H9 (cell line): ENCODE measurements around the gene NGDN. TPM values are rescaled to one million over a fixed set of nuclear protein-coding genes. Genes with fewer than 3 reads are reported as not detected.

Source experiments
- DNase-seq: peaks from one replicate; pipeline ENCODE4 v3.0.0-alpha.2; 2017
- H2AFZ ChIP-seq: one replicate; pipeline ENCODE4 v1.6.1; 2013; ENCODE audit warnings: mild to moderate bottlenecking, low read length, control low read depth, moderate library complexity
- H2AK5ac ChIP-seq: 2 replicates; pipeline ENCODE4 v1.6.1; 2013; ENCODE audit warnings: low read length, control low read depth, mixed read lengths; ENCODE audit not compliant: insufficient read length
- H2BK120ac ChIP-seq: one replicate; pipeline ENCODE4 v1.6.1; 2013; ENCODE audit warnings: low read depth, mild to moderate bottlenecking, low read length, control low read depth, inconsistent platforms; ENCODE audit not compliant: poor library complexity, severe bottlenecking
- H2BK12ac ChIP-seq: 2 replicates; pipeline ENCODE4 v1.6.1; 2013; ENCODE audit warnings: low read length, control low read depth, mixed read lengths, low read depth; ENCODE audit not compliant: insufficient read length
- H2BK15ac ChIP-seq: 2 replicates; pipeline ENCODE4 v1.6.1; 2013; ENCODE audit warnings: low read depth, low read length, control low read depth
- H2BK20ac ChIP-seq: one replicate; pipeline ENCODE4 v1.6.1; 2013; ENCODE audit warnings: low read depth, mild to moderate bottlenecking, low read length, control low read depth, inconsistent platforms; ENCODE audit not compliant: poor library complexity, severe bottlenecking
- H2BK5ac ChIP-seq: 2 replicates; pipeline ENCODE4 v1.6.1; 2013; ENCODE audit warnings: low read length, control low read depth, mixed read lengths; ENCODE audit not compliant: insufficient read length
- H3K14ac ChIP-seq: 2 replicates; pipeline ENCODE4 v1.6.1; 2013; ENCODE audit warnings: low read length, control low read depth; ENCODE audit not compliant: insufficient read depth
- H3K18ac ChIP-seq: 2 replicates; pipeline ENCODE4 v1.6.1; 2013; ENCODE audit warnings: low read depth, mild to moderate bottlenecking, mixed read lengths, low read length, control low read depth; ENCODE audit not compliant: insufficient read length
- H3K23ac ChIP-seq: 2 replicates; pipeline ENCODE4 v1.6.1; 2013; ENCODE audit warnings: low read length, control low read depth, mixed read lengths, low read depth; ENCODE audit not compliant: insufficient read length
- H3K23me2 ChIP-seq: 2 replicates; pipeline ENCODE4 v1.6.1; 2013; ENCODE audit warnings: low read depth, mild to moderate bottlenecking, mixed read lengths, low read length, control low read depth; ENCODE audit not compliant: insufficient read length, poor library complexity, severe bottlenecking
- H3K27ac ChIP-seq: 2 replicates; pipeline ENCODE4 v1.5.1; 2013; ENCODE audit warnings: low read length, control low read depth, mixed read lengths, low read depth; ENCODE audit not compliant: insufficient read length
- H3K27me3 ChIP-seq: 2 replicates; pipeline ENCODE4 v1.6.1; 2013; ENCODE audit warnings: low read length, control low read depth, inconsistent platforms; ENCODE audit not compliant: insufficient read depth
- H3K4ac ChIP-seq: 2 replicates; pipeline ENCODE4 v1.6.1; 2013; ENCODE audit warnings: low read depth, mild to moderate bottlenecking, control low read depth, inconsistent platforms, low read length, moderate library complexity
- H3K4me1 ChIP-seq: 2 replicates; pipeline ENCODE4 v1.6.1; 2013; ENCODE audit warnings: low read length, control low read depth, inconsistent platforms; ENCODE audit not compliant: insufficient read depth
- H3K4me2 ChIP-seq: 2 replicates; pipeline ENCODE4 v1.6.1; 2013; ENCODE audit warnings: low read length, control low read depth, mixed read lengths; ENCODE audit not compliant: insufficient read length, insufficient read depth
- H3K56ac ChIP-seq: 2 replicates; pipeline ENCODE4 v1.6.1; 2013; ENCODE audit warnings: low read depth, mild to moderate bottlenecking, mixed read lengths, low read length, control low read depth; ENCODE audit not compliant: insufficient read length
- H3K79me1 ChIP-seq: 2 replicates; pipeline ENCODE4 v1.6.1; 2013; ENCODE audit warnings: low read depth, mild to moderate bottlenecking, moderate library complexity, low read length, control low read depth, inconsistent platforms; ENCODE audit not compliant: insufficient read depth, poor library complexity, severe bottlenecking
- H3K79me2 ChIP-seq: 2 replicates; pipeline ENCODE4 v1.6.1; 2013; ENCODE audit warnings: low read length, control low read depth, inconsistent platforms; ENCODE audit not compliant: insufficient read depth
- H3K9ac ChIP-seq: 2 replicates; pipeline ENCODE4 v1.6.1; 2013; ENCODE audit warnings: low read length, control low read depth, mixed read lengths; ENCODE audit not compliant: insufficient read length; ENCODE audit errors: extremely low read depth
- H3K9me3 ChIP-seq: one replicate; pipeline ENCODE4 v1.6.1; 2013; ENCODE audit warnings: low read depth, low read length, inconsistent platforms; ENCODE audit not compliant: control insufficient read depth
- H3T11ph ChIP-seq: one replicate; pipeline ENCODE4 v1.6.1; 2013; ENCODE audit warnings: mild to moderate bottlenecking, low read length, control low read depth, inconsistent platforms
- H4K20me1 ChIP-seq: one replicate; pipeline ENCODE4 v1.6.1; 2013; ENCODE audit not compliant: control insufficient read depth, insufficient read length, insufficient read depth
- H4K5ac ChIP-seq: 2 replicates; pipeline ENCODE4 v1.6.1; 2013; ENCODE audit warnings: low read depth, mild to moderate bottlenecking, mixed read lengths, low read length, control low read depth; ENCODE audit not compliant: insufficient read length
- H4K8ac ChIP-seq: replicated peaks from 2 replicates; pipeline ENCODE4 v1.6.1; 2013; ENCODE audit warnings: low read length, control low read depth, mixed read lengths, low read depth; ENCODE audit not compliant: insufficient read length
- H4K91ac ChIP-seq: 2 replicates; pipeline ENCODE4 v1.6.1; 2013; ENCODE audit warnings: low read depth, mild to moderate bottlenecking, moderate library complexity, mixed read lengths, low read length, control low read depth; ENCODE audit not compliant: insufficient read length
- H3K27ac Mint-ChIP-seq, 3 experiments: 2 replicates in 2 of 3; 3 replicates in 1 of 3; pipeline ENCODE4 v1.8.0; 2020 to 2021; ENCODE audit warnings: mixed read lengths in 3 of 3, mild to moderate bottlenecking in 1 of 3, moderate library complexity in 1 of 3
- H3K27me3 Mint-ChIP-seq: 2 replicates; pipeline ENCODE4 v1.8.0; 2021; ENCODE audit warnings: low read depth, mild to moderate bottlenecking, moderate library complexity, mixed read lengths
- H3K36me3 Mint-ChIP-seq, 3 experiments: 2 replicates in 2 of 3; 3 replicates in 1 of 3; pipeline ENCODE4 v1.8.0; 2020 to 2021; ENCODE audit warnings: low read depth in 3 of 3, mixed read lengths in 3 of 3; ENCODE audit not compliant: insufficient read depth in 1 of 3
- H3K4me1 Mint-ChIP-seq, 2 experiments: 2 replicates each; pipeline ENCODE4 v1.8.0; 2020; ENCODE audit warnings: mixed read lengths in 2 of 2
- H3K4me3 Mint-ChIP-seq, 2 experiments: 2 replicates in 1 of 2; 3 replicates in 1 of 2; pipeline ENCODE4 v1.8.0; 2020 to 2021; ENCODE audit warnings: mild to moderate bottlenecking in 2 of 2, mixed read lengths in 2 of 2, moderate library complexity in 1 of 2
- H3K9me3 Mint-ChIP-seq, 2 experiments: 2 replicates in 1 of 2; 3 replicates in 1 of 2; pipeline ENCODE4 v1.8.0; 2020; ENCODE audit warnings: mild to moderate bottlenecking in 2 of 2, mixed read lengths in 2 of 2, moderate library complexity in 1 of 2
- CTCF ChIP-seq: fragments of 200-600 bp; sonication (generic); conservative IDR thresholded peaks from 3 replicates; pipeline ENCODE4 v1.8.0; 2021; ENCODE audit warnings: antibody characterized with exemption, mild to moderate bottlenecking
- WGBS: extraction: QIAGEN DNeasy Blood & Tissue Kit; methylation state at CpG from one replicate; pipeline ENCODE4 v1.1.7; 2013; ENCODE audit warnings: missing lambda C conversion rate, low lambda C conversion rate, mixed read lengths; ENCODE audit not compliant: insufficient read length; ENCODE audit errors: extremely low coverage; 5-methylcytosine and 5-hydroxymethylcytosine counted together
- total RNA-seq: library from RNA; stranded (reverse); gene quantifications from 2 replicates; pipeline ENCODE4 v1.2.1, GENCODE V29; 2021

NGDN gene
- total RNA-seq, 1 experiment from 2014 or later: 53.1 TPM

GRCh38 chr14:23521785-23522640 lies 52.5 kb downstream of the NGDN start:
- Mint-ChIP-seq H3K27me3 (peaks cover 2% of the 10 kb centered on the region), H3K36me3 (peaks cover 36 to 45% (median 37%) of the 10 kb centered on the region in 3 experiments), H3K4me3 (no peak overlapping the region), H3K4me1 (peaks cover 53 to 60% of the 10 kb centered on the region in 2 experiments), H3K9me3 (no peaks in the 10 kb centered on the region), H3K27ac (no peak overlapping the region; a peak in 2 of 7 replicates)
- H3K56ac ChIP-seq: no peak overlapping the region
- H4K5ac ChIP-seq: no peak overlapping the region
- H3K23ac ChIP-seq: no peak overlapping the region
- H3K79me1 ChIP-seq: no peaks in the 10 kb centered on the region
- H3K4me1 ChIP-seq: peaks cover 15% of the 10 kb centered on the region; the same call in 1 of the 2 replicates
- H3K27ac ChIP-seq: no peak overlapping the region
- H2BK20ac ChIP-seq: no peak overlapping the region
- H2BK5ac ChIP-seq: no peak overlapping the region
- H2AFZ ChIP-seq: no peak overlapping the region
- H4K91ac ChIP-seq: no peak overlapping the region
- no peak overlapping the region for H2BK120ac ChIP-seq
- no peak for DNase-seq
- WGBS: no CpG with 5 or more reads among the region's 20 CpGs
- H2BK15ac ChIP-seq: no peak overlapping the region
- H3T11ph ChIP-seq: no peak overlapping the region
- no peaks in the 10 kb centered on the region for H3K79me2 ChIP-seq
- H3K9me3 ChIP-seq: no peaks in the 10 kb centered on the region
- no peak overlapping the region for H4K8ac ChIP-seq
- no peak overlapping the region for H3K4me2 ChIP-seq
- no peak overlapping the region for H2AK5ac ChIP-seq
- no peak overlapping the region for H3K4ac ChIP-seq
- H3K9ac ChIP-seq: no peak overlapping the region
- no peaks in the 10 kb centered on the region for H4K20me1 ChIP-seq
- no peak overlapping the region for H3K18ac ChIP-seq
- H2BK12ac ChIP-seq: no peak overlapping the region
- no peak overlapping the region for H3K14ac ChIP-seq
- no peak for TF ChIP-seq CTCF
- no peaks in the 10 kb centered on the region for H3K23me2 ChIP-seq
- no peaks in the 10 kb centered on the region for H3K27me3 ChIP-seq
